Measurements from ENCODE around the gene SYNC.
"Not testable (repeated sequence)": the region's sequence is repeated elsewhere in the genome, so short reads cannot be mapped to it uniquely, and the experiment has no call there.

Gene SYNC

GRCh38 chr1:32639489-32640075, 63.0 kb downstream of the SYNC start:
- DNase-seq, result no peak

GRCh38 chr1:32636914-32637645, 65.5 kb downstream of the SYNC start:
- no peak for DNase-seq

GRCh38 chr1:32635508-32636277, 66.9 kb downstream of the SYNC start:
- no peak for DNase-seq

GRCh38 chr1:32632829-32633228, 69.7 kb downstream of the SYNC start:
- no peak for DNase-seq

- not testable (repeated sequence) for DNase-seq
These were observed 72.4 kb downstream of the SYNC start for GRCh38 chr1:32630173-32630572.
